C4-2B (cell line): ENCODE results near the gene NUDC.

Experiments used
- CTCF ChIP-seq: fragments of 450-650 bp; conservative IDR thresholded peaks from 2 replicates; pipeline ENCODE4 v1.5.1; 2017; ENCODE audit warnings: mild to moderate bottlenecking
- ZFX ChIP-seq: fragments of 450-650 bp; IDR thresholded peaks from 2 replicates; pipeline ENCODE4 v1.6.1; 2017

DNA sequence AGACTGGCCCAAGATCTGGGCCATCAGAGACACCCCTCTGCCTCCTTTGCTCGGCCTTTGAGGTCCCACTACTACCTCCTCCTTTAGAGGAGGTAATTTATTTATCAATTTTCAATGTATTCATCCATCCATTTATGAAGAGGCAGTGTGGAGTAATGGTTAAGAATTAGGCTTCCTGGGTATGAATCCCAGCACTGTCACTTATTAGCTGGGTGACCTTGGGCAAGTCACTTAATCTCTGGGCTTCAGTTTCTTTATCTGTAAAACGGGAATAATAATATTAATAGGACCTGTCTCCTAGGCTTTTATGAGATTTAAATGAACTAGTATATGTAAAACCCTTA lies 9.4 kb upstream of the NUDC start:
- TF ChIP-seq CTCF, result no peak
- TF ChIP-seq ZFX, result no peak
